Measurements from ENCODE around the gene AGPAT2.

Gene AGPAT2

GRCh38 chr9:136668983-136669790 is 18.1 kb downstream of the AGPAT2 start:
- no peak overlapping the region for H3K27ac ChIP-seq
- no peaks in the 10 kb centered on the region for H3K9me3 ChIP-seq
- H3K27me3 ChIP-seq, result peaks cover 63% of the 10 kb centered on the region
- peaks cover 22% of the 10 kb centered on the region for H3K36me3 ChIP-seq
- H3K4me3 ChIP-seq (ENCODE audit: low read depth in 1 of 2, low read length in 1 of 2), result no peak overlapping the region
- TF ChIP-seq, protein P1, sequence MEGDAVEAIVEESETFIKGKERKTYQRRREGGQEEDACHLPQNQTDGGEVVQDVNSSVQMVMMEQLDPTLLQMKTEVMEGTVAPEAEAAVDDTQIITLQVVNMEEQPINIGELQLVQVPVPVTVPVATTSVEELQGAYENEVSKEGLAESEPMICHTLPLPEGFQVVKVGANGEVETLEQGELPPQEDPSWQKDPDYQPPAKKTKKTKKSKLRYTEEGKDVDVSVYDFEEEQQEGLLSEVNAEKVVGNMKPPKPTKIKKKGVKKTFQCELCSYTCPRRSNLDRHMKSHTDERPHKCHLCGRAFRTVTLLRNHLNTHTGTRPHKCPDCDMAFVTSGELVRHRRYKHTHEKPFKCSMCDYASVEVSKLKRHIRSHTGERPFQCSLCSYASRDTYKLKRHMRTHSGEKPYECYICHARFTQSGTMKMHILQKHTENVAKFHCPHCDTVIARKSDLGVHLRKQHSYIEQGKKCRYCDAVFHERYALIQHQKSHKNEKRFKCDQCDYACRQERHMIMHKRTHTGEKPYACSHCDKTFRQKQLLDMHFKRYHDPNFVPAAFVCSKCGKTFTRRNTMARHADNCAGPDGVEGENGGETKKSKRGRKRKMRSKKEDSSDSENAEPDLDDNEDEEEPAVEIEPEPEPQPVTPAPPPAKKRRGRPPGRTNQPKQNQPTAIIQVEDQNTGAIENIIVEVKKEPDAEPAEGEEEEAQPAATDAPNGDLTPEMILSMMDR (IDR thresholded peaks at IDR 0.05), result no peak
- peaks cover 4 to 11% of the 10 kb centered on the region in 2 experiments for H3K4me1 ChIP-seq (ENCODE audit: control insufficient read depth in 1 of 2, insufficient read depth in 1 of 2, low read depth in 1 of 2, low read length in 1 of 2)

DNA sequence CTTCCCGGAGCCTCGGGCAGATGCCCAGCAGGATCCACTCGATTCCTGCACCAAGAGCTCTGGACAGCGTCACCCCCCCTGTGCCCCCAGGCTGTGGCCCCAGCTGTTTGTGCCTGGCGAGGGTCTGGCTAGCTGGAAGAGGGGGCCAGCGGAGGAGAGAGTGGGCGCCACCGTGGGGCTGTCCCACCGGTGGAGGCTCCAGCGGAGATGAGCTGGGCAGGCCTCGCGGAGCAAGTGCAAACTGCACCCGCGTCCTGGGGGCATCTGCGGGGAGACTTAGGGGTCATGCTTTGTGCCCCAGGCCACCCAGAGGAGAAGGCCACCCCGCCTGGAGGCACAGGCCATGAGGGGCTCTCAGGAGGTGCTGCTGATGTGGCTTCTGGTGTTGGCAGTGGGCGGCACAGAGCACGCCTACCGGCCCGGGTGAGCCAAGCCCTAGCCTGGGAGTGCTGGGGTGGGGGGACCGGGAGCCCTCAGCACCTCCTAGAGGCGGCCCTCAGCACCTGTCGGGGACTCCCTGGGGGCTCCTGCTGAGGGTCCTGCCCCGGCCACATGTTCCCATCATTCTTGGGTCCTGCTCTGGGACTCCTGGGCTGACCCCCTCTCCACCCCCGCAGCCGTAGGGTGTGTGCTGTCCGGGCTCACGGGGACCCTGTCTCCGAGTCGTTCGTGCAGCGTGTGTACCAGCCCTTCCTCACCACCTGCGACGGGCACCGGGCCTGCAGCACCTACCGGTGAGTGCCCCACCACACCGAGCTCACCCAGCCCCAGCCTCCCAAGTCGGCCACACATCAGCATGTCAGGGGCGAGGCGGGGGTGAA is 19.1 kb downstream of the AGPAT2 start:
- peaks cover 4 to 11% of the 10 kb centered on the region in 2 experiments for H3K4me1 ChIP-seq (ENCODE audit: control insufficient read depth in 1 of 2, insufficient read depth in 1 of 2, low read depth in 1 of 2, low read length in 1 of 2)
- H3K27ac ChIP-seq, result no peak overlapping the region
- H3K36me3 ChIP-seq, result peaks cover 12% of the 10 kb centered on the region
- TF ChIP-seq, protein P1 (IDR thresholded peaks at IDR 0.05), result no peak
- H3K4me3 ChIP-seq (ENCODE audit: low read depth in 1 of 2, low read length in 1 of 2), result no peak overlapping the region
- H3K9me3 ChIP-seq, result no peaks in the 10 kb centered on the region
- H3K27me3 ChIP-seq, result peaks cover 73% of the 10 kb centered on the region

DNA sequence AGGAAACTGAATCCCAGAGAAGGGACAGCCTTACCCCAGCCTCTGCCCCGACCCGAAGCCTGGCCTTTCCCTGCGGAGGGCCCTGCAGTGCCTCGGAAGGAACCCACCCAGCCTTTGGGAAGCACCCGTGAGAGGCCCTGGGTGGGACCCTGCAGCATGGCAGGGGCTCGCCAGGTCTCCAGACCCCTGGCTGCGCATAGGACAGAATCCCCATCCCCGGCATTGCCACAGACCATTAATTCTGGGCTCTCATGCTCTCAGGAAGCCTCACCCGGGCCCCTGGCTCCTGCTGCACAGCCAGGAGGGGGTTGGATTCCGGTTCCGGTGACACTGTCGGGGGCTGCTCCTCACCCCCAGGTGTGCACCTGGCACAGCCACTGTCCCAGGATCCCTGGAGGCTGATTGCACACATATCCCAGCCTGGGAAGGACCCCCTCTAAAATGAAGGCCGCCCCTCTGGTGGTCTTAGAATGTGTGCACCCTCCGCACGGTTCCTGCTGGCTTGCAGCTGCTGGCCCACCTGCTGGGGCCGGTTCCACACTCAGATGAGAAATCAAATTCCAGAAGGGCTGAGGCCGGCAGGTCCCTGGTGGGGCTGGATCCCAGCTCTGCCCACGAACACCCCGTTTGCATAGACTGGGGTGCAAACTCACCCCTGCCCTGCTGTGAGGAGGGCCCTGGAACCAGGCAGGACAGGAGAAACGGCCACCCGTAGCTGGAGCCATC is 19.9 kb downstream of the AGPAT2 start:
- no peaks in the 10 kb centered on the region for H3K9me3 ChIP-seq
- no peak overlapping the region for H3K4me3 ChIP-seq (ENCODE audit: low read depth in 1 of 2, low read length in 1 of 2)
- peaks cover 4 to 11% of the 10 kb centered on the region in 2 experiments for H3K4me1 ChIP-seq (ENCODE audit: control insufficient read depth in 1 of 2, insufficient read depth in 1 of 2, low read depth in 1 of 2, low read length in 1 of 2)
- H3K27me3 ChIP-seq, result peaks cover 81% of the 10 kb centered on the region
- TF ChIP-seq, protein P1 (IDR thresholded peaks at IDR 0.05), result no peak
- H3K36me3 ChIP-seq, result peaks cover 4% of the 10 kb centered on the region
- no peak overlapping the region for H3K27ac ChIP-seq

DNA sequence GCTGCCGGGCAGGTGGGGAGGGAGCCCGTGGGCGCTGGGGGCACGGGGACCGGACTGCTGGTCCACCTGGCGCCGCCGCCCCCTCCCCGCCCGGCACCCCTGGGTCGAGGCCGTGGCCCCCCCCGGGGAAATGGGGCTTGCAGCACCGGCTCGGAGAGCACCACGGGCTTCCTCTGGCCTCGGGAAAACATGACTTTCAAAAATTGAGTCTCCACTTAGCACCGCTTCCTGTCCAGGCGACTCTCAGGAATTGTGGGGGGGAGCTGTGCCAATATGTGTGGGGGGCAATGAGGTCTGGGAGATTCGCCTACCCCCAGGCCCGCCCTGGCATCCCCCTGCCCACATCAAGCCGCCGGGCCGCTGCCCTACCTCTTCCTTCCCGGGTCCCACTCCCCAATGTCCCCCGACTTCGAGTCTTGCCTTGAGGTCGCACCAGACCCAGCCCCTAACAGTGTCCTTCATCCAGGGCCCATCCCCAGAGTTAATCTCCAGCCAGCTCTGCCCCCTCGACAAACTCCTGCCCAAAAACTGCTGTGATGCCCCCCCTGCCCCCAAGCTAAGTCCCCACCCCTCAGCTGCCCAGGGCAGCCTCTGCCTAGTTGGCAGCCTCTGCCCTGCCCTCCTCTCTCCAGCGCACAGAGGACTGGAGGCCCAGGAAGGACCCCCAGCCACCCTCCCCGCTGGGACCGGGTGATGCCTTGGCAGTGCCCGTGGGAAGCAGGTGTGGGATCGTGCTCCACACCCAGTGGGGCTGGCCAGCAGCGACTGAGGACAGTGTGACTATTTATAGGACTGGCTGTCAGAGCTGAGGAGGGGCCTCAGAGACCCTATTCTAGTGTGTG is 20.7 kb downstream of the AGPAT2 start:
- Histone ChIP-seq H3K36me3 (no peaks in the 10 kb centered on the region), H3K27me3 (peaks cover 89% of the 10 kb centered on the region), H3K27ac (no peak overlapping the region), H3K9me3 (no peaks in the 10 kb centered on the region), H3K4me1 (ENCODE audit: control insufficient read depth in 1 of 2, insufficient read depth in 1 of 2, low read depth in 1 of 2, low read length in 1 of 2) (peaks cover 4 to 11% of the 10 kb centered on the region in 2 experiments), H3K4me3 (ENCODE audit: low read depth in 1 of 2, low read length in 1 of 2) (no peak overlapping the region)
- TF ChIP-seq, protein P1 (IDR thresholded peaks at IDR 0.05), result no peak
